HFFc6 (cell line): ENCODE results near the gene CDKN2AIP. TPM values are rescaled to one million over a fixed set of nuclear protein-coding genes. Genes with fewer than 3 reads are reported as not detected.

Source experiments
- DNase-seq: peaks from one replicate; pipeline ENCODE4 v3.0.0-alpha.2; 2018
- H3K27ac Mint-ChIP-seq: 2 replicates; pipeline ENCODE4 v1.8.0; 2020; ENCODE audit warnings: mild to moderate bottlenecking, mixed read lengths
- H3K27me3 Mint-ChIP-seq: 2 replicates; pipeline ENCODE4 v1.8.0; 2021; ENCODE audit warnings: mild to moderate bottlenecking, moderate library complexity, mixed read lengths; ENCODE audit not compliant: insufficient read depth
- H3K36me3 Mint-ChIP-seq: 2 replicates; pipeline ENCODE4 v1.8.0; 2021; ENCODE audit warnings: low read depth, mixed read lengths
- H3K4me1 Mint-ChIP-seq: 2 replicates; pipeline ENCODE4 v1.8.0; 2020; ENCODE audit warnings: low read depth, mixed read lengths
- H3K4me3 Mint-ChIP-seq: 2 replicates; pipeline ENCODE4 v1.8.0; 2020; ENCODE audit warnings: mild to moderate bottlenecking, moderate library complexity, mixed read lengths
- H3K9me3 Mint-ChIP-seq: 2 replicates; pipeline ENCODE4 v1.8.0; 2020; ENCODE audit warnings: mild to moderate bottlenecking, mixed read lengths
- CTCF ChIP-seq: fragments of 200-600 bp; sonication (generic); IDR thresholded peaks from 2 replicates; pipeline ENCODE4 v1.5.0; 2021; ENCODE audit warnings: antibody characterized with exemption, mild to moderate bottlenecking
- total RNA-seq, 6 experiments: library from RNA; stranded (reverse); fragmentation: NEBNext Ultra II Directional; extraction: Animal tissue kit (Norgen Biotek cat#: 25700); gene quantifications; 2 replicates in 1 of 6; 3 replicates in 5 of 6; pipeline ENCODE4 v1.2.3, GENCODE V29; 2021

Gene CDKN2AIP
- total RNA-seq, 6 experiments from 2014 or later, result 11.7 to 15.1 (median 13.6) TPM

DNA sequence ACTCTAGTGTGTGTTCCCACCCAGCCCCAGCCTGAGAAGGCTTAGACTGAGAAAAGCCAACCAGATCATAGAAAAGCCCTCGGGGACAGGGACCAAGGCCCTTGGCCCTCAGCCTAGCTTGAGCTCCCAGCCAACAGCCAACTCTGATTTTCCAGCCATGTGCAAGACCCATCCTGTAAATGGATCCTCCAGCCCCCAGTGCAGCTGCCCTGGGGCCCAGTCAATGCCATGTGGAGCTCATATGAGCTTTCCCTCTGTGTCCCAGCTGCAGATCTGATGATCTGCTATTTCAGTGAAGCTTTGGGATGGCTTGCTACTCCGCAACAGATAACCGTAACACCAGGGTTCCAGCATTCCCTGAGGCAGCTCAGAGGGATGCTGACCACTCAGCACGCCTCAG lies 40.5 kb upstream of the CDKN2AIP start:
- Mint-ChIP-seq H3K27ac (no peak overlapping the region), H3K4me1 (peaks cover 32% of the 10 kb centered on the region), H3K27me3 (peaks cover 2% of the 10 kb centered on the region), H3K4me3 (no peak overlapping the region), H3K9me3 (no peaks in the 10 kb centered on the region), H3K36me3 (no peaks in the 10 kb centered on the region)
- no peak for DNase-seq
- no peak for TF ChIP-seq CTCF

DNA sequence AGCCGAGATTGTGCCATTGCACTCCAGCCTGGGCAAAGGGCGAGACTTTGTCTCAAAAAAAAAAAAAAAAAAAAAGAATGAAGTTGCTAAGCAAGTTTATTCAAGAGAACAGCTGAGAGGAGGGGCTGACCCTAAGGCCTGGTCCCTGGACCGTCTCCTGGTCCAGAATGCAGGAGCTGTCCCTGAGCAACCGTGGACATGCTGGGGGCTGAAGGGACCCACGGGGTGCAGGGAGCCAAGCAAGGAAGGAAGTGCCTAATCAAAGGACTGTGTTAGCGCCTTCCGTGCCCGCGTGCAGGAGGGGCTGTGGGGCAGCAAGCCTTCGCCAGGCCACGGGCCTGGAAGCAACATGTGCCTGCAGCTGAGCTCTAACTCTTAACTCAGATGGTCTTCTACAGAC lies 39.1 kb upstream of the CDKN2AIP start:
- no peaks in the 10 kb centered on the region for H3K9me3 Mint-ChIP-seq
- peaks cover 32% of the 10 kb centered on the region for H3K4me1 Mint-ChIP-seq
- no peak for DNase-seq
- H3K27ac Mint-ChIP-seq, result no peak overlapping the region
- no peak overlapping the region; the same call in 1 of the 2 replicates for H3K4me3 Mint-ChIP-seq
- H3K36me3 Mint-ChIP-seq, result no peaks in the 10 kb centered on the region
- no peak for TF ChIP-seq CTCF
- H3K27me3 Mint-ChIP-seq, result peaks cover 2% of the 10 kb centered on the region

DNA sequence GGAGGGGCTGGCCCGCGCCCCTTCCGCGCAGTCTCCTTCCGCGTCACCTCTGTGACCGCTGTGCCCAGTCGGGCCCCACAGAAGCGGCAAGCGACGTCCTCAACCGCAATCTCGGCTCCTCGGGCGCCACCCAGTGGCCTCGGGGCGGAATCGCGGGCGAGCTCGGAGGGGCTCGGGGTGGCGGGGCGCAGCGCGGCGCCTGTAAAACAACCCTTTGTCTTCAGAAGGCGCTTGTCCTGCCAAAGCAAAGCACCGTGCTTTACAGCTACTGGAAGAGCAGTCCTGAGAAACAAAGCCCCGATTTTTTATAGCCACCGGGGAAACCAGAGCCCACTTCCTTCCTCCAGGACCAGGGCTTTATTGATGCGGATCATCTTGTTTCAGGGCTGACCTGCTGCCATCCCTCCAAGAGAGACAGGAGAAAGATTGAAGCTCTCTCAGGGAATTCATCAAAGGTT lies 37.3 kb upstream of the CDKN2AIP start:
- Mint-ChIP-seq H3K27ac (peak overlapping the region; percentile 54), H3K4me1 (peaks cover 23% of the 10 kb centered on the region), H3K27me3 (no peaks in the 10 kb centered on the region; the same call in 1 of the 2 replicates), H3K36me3 (no peaks in the 10 kb centered on the region), H3K9me3 (no peaks in the 10 kb centered on the region), H3K4me3 (peak overlapping the region; percentile 83)
- TF ChIP-seq CTCF, result peak; percentile 96
- peak; percentile 56 for DNase-seq

DNA sequence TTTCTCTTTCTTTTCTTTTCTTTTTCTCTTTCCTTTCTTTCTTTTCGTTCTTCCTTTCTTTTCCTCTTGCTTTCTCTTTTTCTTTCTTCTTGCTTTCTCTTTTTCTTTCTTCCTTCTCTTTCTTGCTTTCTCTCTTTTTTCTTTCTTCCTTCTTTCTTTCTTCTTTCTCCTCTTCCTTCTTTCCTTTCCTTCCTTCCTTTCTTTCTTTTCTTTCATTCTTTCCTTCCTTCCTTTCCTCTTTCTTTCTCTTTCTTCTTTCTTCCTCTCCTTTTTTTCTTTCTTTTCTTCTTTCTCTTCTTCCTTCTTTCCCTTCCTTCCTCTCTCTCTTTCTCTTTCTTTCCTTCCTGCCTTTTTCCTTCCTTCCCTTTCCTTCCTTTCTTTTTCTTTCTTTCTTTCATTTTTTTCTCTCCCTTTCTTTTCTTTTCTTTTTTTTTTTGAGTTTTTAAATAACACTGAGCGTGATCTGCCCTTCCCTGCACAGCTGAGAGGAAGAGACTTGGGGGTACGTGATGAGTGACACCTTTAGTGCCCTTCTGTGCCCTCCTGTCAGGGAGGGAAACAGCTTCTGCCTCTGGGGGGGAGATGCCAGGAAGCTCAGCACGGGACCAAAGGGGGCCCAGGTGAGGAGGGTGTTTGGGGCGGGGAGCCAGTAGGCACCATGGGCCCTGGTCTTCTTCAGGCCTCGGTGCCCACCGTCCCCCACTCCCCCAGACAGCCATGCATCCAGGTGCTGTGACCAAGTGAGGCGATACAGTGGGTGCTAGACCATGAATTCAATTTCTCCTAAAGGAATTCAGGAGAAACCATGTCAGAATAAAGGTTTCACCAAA lies 36.6 kb upstream of the CDKN2AIP start:
- no peaks in the 10 kb centered on the region for H3K36me3 Mint-ChIP-seq
- peaks cover 16% of the 10 kb centered on the region for H3K4me1 Mint-ChIP-seq
- no peak for DNase-seq
- peak overlapping the region; percentile 54 for H3K27ac Mint-ChIP-seq
- H3K27me3 Mint-ChIP-seq, result no peaks in the 10 kb centered on the region; the same call in 1 of the 2 replicates
- no peak for TF ChIP-seq CTCF
- H3K4me3 Mint-ChIP-seq, result peak overlapping the region; percentile 83
- no peaks in the 10 kb centered on the region for H3K9me3 Mint-ChIP-seq

DNA sequence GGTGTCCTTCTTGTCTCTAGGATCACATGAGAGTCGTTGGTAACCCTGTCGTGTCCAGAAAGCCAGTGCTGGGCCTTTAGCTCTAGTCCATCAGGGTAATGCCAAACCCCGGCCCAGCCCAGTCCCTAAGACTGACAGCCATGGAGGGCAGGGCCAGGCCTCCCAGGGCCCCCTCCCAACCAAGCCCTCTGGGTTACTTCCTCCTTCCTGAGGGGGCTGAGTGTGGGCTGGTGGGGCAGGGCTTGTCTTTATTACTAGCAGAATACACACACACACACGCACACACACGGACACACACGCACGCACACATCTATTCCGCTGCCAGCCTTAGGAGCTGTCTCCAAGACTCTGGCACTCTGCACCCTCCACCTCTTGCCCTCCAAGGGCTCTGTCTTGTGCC lies 35.6 kb upstream of the CDKN2AIP start:
- no peak for TF ChIP-seq CTCF
- Mint-ChIP-seq H3K27ac (no peak overlapping the region), H3K27me3 (peaks cover 3% of the 10 kb centered on the region), H3K4me3 (no peak overlapping the region), H3K9me3 (no peaks in the 10 kb centered on the region), H3K4me1 (peaks cover 8% of the 10 kb centered on the region), H3K36me3 (no peaks in the 10 kb centered on the region)
- DNase-seq, result no peak
